DND-41 (cell line): ENCODE data around the gene LY6G5C.

Source experiments
- CTCF ChIP-seq: IDR thresholded peaks from 2 replicates; pipeline ENCODE4 v1.5.1; 2012; ENCODE audit warnings: borderline replicate concordance, low read length, moderate library complexity, mild to moderate bottlenecking; ENCODE audit not compliant: poor library complexity, severe bottlenecking; ENCODE audit errors: extremely low read depth
- EZH2 ChIP-seq: IDR thresholded peaks from 3 replicates; pipeline ENCODE4 v1.6.1; 2012; ENCODE audit warnings: borderline replicate concordance, low read depth, mild to moderate bottlenecking, moderate library complexity, low read length, inconsistent platforms; ENCODE audit not compliant: severe bottlenecking

- TF ChIP-seq CTCF, result no peak
- TF ChIP-seq EZH2, result no peak
Measured at GRCh38 chr6:31642798-31643570, 37.9 kb downstream of the LY6G5C start.
